Fibroblast of the aortic adventitia (primary cell): Measurements from ENCODE around the gene WNT9B. TPM values are rescaled to one million over a fixed set of nuclear protein-coding genes. Genes with fewer than 3 reads are reported as not detected.
A peak's percentile ranks its signal among the peaks of the same experiment; 100 is the strongest.

Experiments
- DNase-seq: peaks from one replicate; pipeline ENCODE4 v3.0.0-alpha.2; 2010; ENCODE audit warnings: low read depth
- H3K4me3 ChIP-seq: 2 replicates; pipeline ENCODE4 v1.5.1; 2011; ENCODE audit warnings: low read depth, mild to moderate bottlenecking, control low read depth, low read length, moderate library complexity
- CTCF ChIP-seq: IDR thresholded peaks from 2 replicates; pipeline ENCODE4 v1.5.1; 2011; ENCODE audit warnings: mild to moderate bottlenecking, low read length, control low read depth, inconsistent platforms; ENCODE audit not compliant: insufficient read depth
- total RNA-seq: library from RNA; depleted of rRNA; stranded (reverse); fragments of >200 nt; gene quantifications from 2 replicates; pipeline ENCODE4 v1.2.3, GENCODE V29; 2012; ENCODE audit warnings: low replicate concordance

The WNT9B gene
- total RNA-seq, 1 donor = 0.09 TPM

GRCh38 chr17:46811978-46812583 is 39.3 kb upstream of the WNT9B start:
- peak; percentile 43 for DNase-seq
- H3K4me3 ChIP-seq = no peak overlapping the region
- TF ChIP-seq CTCF = no peak

GRCh38 chr17:46812624-46813318 is 38.6 kb upstream of the WNT9B start:
- DNase-seq = no peak
- TF ChIP-seq CTCF = no peak
- H3K4me3 ChIP-seq = no peak overlapping the region

GRCh38 chr17:46813920-46814319 is 37.5 kb upstream of the WNT9B start:
- DNase-seq = no peak
- TF ChIP-seq CTCF = no peak
- no peak overlapping the region for H3K4me3 ChIP-seq

- DNase-seq = no peak
- H3K4me3 ChIP-seq = no peak overlapping the region
- no peak for TF ChIP-seq CTCF
Observed at GRCh38 chr17:46814446-46814845, 36.9 kb upstream of the WNT9B start.

- no peak for TF ChIP-seq CTCF
- DNase-seq = no peak
- no peak overlapping the region for H3K4me3 ChIP-seq
Observed at GRCh38 chr17:46815474-46816353, 35.7 kb upstream of the WNT9B start.

DNA sequence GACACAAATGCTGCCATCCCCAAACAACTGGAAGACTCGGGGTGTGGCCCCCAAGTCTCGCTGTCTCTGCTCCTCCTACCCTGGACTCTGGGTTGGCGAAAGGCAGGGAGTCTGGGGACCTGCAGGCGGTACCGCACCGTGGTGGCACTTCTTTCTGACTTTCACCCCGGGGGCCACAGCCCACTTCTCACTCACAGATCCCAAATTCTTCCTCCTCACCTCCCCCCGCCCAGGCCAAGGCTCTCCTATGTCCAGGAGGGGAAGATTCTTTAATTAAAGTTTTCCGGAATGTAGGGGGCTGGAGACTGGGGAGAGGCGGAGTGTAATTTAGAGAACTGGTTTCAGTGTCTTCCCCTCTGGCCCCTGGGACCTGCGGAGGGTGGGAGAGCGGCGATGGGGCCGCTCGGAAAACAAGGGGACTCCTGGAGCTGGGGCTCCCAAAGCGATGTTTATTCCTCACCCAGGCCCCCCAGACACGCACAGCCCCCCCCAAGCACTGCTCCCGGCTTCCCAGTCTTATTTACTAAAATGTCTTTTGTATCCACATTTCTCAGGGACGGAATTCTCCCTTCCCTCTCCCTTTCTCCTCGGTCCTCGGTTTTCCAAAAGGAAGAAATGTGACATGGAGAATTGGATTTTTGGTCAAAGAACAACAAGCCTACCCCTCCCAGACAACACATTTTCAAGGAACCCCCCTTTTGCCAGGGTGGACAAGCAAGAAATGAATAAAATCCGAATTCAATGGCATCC is 34.1 kb upstream of the WNT9B start:
- no peak for TF ChIP-seq CTCF
- H3K4me3 ChIP-seq = no peak overlapping the region
- DNase-seq = no peak
